GM21619 (cell line): ENCODE data around the gene STARD3NL.
"Not testable (repeated sequence)": the region's sequence is repeated elsewhere in the genome, so short reads cannot be mapped to it uniquely, and the experiment has no call there.

Experiments used
- ATAC-seq: cut with Tn5 transposase; IDR thresholded peaks from one replicate; pipeline ENCODE4 v1.9.1; 2021; ENCODE audit not compliant: unreplicated experiment

STARD3NL gene

GRCh38 chr7:38178004-38178694 is at the start of gene STARD3NL:
Gene STARD3NL (plus strand): TSS chr7:38178245. CDS start chr7:38207505, 29,260 bp downstream.
- peak; percentile 99 for ATAC-seq

GRCh38 chr7:38129162-38129561 is 48.9 kb upstream of the STARD3NL start:
- ATAC-seq = no peak

- no peak for ATAC-seq
Observed at GRCh38 chr7:38129579-38129978, 48.5 kb upstream of the STARD3NL start.

GRCh38 chr7:38138171-38138570 is 39.9 kb upstream of the STARD3NL start:
- no peak for ATAC-seq

- no peak for ATAC-seq
Observed at GRCh38 chr7:38141187-38141586, 36.9 kb upstream of the STARD3NL start.

- ATAC-seq = peak; percentile 78
Observed at GRCh38 chr7:38142736-38143135, 35.3 kb upstream of the STARD3NL start.

GRCh38 chr7:38147005-38147404 is 31.0 kb upstream of the STARD3NL start:
- no peak for ATAC-seq

- no peak for ATAC-seq
Observed at GRCh38 chr7:38151556-38151955, 26.5 kb upstream of the STARD3NL start.

- ATAC-seq = no peak
Observed at GRCh38 chr7:38153515-38153914, 24.5 kb upstream of the STARD3NL start.

GRCh38 chr7:38154278-38154677 is 23.8 kb upstream of the STARD3NL start:
- no peak for ATAC-seq

- no peak for ATAC-seq
Observed at GRCh38 chr7:38160003-38160571, 18.0 kb upstream of the STARD3NL start.

- no peak for ATAC-seq
Observed at GRCh38 chr7:38162036-38162435, 16.0 kb upstream of the STARD3NL start.

GRCh38 chr7:38163671-38164070 is 14.4 kb upstream of the STARD3NL start:
- no peak for ATAC-seq

GRCh38 chr7:38168890-38169570 is 9.0 kb upstream of the STARD3NL start:
- ATAC-seq = no peak

GRCh38 chr7:38169847-38170246 is 8.2 kb upstream of the STARD3NL start:
- ATAC-seq = peak; percentile 46

- peak; percentile 77 for ATAC-seq
Observed at GRCh38 chr7:38171623-38172391, 6.2 kb upstream of the STARD3NL start.

GRCh38 chr7:38175547-38175946 is 2.5 kb upstream of the STARD3NL start:
- ATAC-seq = not testable (repeated sequence)

GRCh38 chr7:38177621-38178003 is 433 bp upstream of the STARD3NL start:
- ATAC-seq = no peak

GRCh38 chr7:38178695-38179344 is 775 bp downstream of the STARD3NL start:
- ATAC-seq = peak; percentile 21

GRCh38 chr7:38179776-38180226 is 1.8 kb downstream of the STARD3NL start:
- ATAC-seq = no peak

- no peak for ATAC-seq
Observed at GRCh38 chr7:38181111-38181510, 3.1 kb downstream of the STARD3NL start.
